ENCODE results near the gene LPAR1. TPM values are rescaled to one million over a fixed set of nuclear protein-coding genes. Genes with fewer than 3 reads are reported as not detected.

The LPAR1 gene
- total RNA-seq, 2 donors from 2014 or later: 5.0 to 5.9 TPM

DNA sequence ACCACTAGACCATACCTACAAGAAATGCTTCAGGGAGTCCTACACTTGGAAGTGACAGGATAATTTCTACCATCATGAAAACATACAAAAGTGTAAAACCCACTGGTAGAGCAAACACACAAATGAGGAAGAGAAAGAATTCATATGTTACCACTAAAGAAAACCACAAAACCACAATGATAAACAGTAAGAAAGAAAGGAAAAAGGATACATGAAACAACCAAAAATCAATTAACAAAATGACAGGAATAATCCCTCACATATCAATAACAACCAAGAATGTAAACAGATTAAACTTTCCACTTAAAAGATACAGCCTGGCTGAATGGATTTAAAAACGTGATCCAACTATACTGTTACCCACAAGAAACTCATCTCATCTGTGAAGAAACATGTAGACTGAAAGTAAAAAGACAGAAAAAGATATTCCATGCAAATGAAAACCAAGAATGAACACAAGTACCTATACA, 83.4 kb downstream of the LPAR1 start:
- H3K27me3 Mint-ChIP-seq (ENCODE audit: insufficient read depth): no peaks in the 10 kb centered on the region
- Histone ChIP-seq H3K9ac (ENCODE audit: extremely low read depth, low read length, poor library complexity, severe bottlenecking) (no peak overlapping the region), H3K27me3 (ENCODE audit: control insufficient read depth, insufficient read depth, low read length, poor library complexity, severe bottlenecking) (no peaks in the 10 kb centered on the region), H3K4me3 (ENCODE audit: low read length) (peak overlapping the region; percentile 1), H3K4me1 (ENCODE audit: control insufficient read depth, insufficient read depth, low read length) (no peaks in the 10 kb centered on the region), H3K9me3 (ENCODE audit: control insufficient read depth, low read length) (peaks cover 22% of the 10 kb centered on the region), H3K27ac (ENCODE audit: low read depth, low read length) (no peak overlapping the region), H3K36me3 (ENCODE audit: control insufficient read depth, insufficient read depth, low read length) (no peaks in the 10 kb centered on the region)
- TF ChIP-seq, protein P1, sequence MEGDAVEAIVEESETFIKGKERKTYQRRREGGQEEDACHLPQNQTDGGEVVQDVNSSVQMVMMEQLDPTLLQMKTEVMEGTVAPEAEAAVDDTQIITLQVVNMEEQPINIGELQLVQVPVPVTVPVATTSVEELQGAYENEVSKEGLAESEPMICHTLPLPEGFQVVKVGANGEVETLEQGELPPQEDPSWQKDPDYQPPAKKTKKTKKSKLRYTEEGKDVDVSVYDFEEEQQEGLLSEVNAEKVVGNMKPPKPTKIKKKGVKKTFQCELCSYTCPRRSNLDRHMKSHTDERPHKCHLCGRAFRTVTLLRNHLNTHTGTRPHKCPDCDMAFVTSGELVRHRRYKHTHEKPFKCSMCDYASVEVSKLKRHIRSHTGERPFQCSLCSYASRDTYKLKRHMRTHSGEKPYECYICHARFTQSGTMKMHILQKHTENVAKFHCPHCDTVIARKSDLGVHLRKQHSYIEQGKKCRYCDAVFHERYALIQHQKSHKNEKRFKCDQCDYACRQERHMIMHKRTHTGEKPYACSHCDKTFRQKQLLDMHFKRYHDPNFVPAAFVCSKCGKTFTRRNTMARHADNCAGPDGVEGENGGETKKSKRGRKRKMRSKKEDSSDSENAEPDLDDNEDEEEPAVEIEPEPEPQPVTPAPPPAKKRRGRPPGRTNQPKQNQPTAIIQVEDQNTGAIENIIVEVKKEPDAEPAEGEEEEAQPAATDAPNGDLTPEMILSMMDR (conservative IDR thresholded peaks at IDR 0.05): no peak
- H3K36me3 Mint-ChIP-seq (ENCODE audit: low read depth): peaks cover 15% of the 10 kb centered on the region
- H3K4me1 Mint-ChIP-seq: peaks cover 6% of the 10 kb centered on the region
- WGBS, 2 experiments (ENCODE audit: insufficient coverage in 1 of 2, insufficient read length in 1 of 2): 76% methylated on average over 1 of the region's 1 CpG; no CpG with 5 or more reads in 1 of the 2 experiments
- H3K4me3 Mint-ChIP-seq: no peak overlapping the region
- no peak overlapping the region for H3K27ac Mint-ChIP-seq
- H3K9me3 Mint-ChIP-seq: peaks cover 16% of the 10 kb centered on the region
- DNase-seq: no peak

DNA sequence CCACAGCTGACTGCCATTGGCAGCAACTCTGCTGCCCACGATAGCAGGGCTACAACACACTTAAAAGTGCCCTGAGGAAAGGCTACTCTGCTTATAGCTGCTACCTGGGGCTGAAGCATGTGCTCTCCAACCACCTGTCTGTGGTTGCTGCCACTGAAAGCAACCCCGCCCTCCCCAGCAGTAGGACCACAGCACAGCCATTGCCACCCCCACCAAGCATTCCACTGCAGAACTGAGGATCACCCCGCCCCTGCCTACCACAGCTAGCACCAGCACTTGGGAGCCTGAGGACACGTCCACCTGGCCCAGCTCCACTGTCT, 85.8 kb downstream of the LPAR1 start:
- no peak overlapping the region for H3K27ac Mint-ChIP-seq

DNA sequence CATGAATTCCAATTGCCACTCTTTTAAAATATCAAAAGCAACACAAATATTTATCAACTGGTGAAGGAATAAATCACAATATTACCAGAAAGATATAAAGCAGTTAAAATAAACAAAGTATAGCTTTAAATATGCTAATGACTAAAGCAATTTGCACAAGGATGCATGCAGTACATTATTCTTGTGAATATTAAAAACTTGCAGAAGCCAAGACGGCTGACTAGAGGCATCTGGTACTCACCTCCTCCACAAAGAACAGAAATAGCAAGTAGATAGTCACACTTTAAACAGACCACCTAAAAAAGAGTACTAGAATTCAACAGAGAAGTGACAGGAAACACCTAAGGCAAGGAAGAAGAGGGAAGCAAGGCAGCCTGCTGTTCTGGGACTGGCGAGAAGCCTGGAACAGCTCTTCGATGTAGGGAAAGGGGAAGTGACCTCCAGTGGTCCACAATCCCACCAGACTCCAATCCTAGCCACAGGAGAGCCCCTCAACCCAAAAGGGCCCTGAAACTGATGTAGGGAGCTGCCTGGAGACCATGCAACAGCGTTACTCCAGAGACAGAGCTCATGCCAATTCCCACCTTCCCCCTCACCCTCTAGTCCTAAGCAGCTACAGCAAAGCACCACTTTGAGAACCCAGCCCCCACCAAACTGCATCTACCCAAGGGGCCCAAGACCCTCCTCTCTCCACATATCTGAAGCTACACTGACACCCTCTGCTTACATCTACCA, 86.3 kb downstream of the LPAR1 start:
- no peak overlapping the region for H3K27ac ChIP-seq (ENCODE audit: low read depth, low read length)
- H3K36me3 ChIP-seq (ENCODE audit: control insufficient read depth, insufficient read depth, low read length): no peaks in the 10 kb centered on the region
- TF ChIP-seq, protein P1 (conservative IDR thresholded peaks at IDR 0.05): no peak
- H3K27me3 Mint-ChIP-seq (ENCODE audit: insufficient read depth): no peaks in the 10 kb centered on the region
- peaks cover 8% of the 10 kb centered on the region for H3K9me3 ChIP-seq (ENCODE audit: control insufficient read depth, low read length)
- DNase-seq: no peak
- peaks cover 6% of the 10 kb centered on the region for H3K4me1 Mint-ChIP-seq
- no peaks in the 10 kb centered on the region for H3K27me3 ChIP-seq (ENCODE audit: control insufficient read depth, insufficient read depth, low read length, poor library complexity, severe bottlenecking)
- no peaks in the 10 kb centered on the region for H3K9me3 Mint-ChIP-seq
- no peak overlapping the region for H3K9ac ChIP-seq (ENCODE audit: extremely low read depth, low read length, poor library complexity, severe bottlenecking)
- 85% methylated on average over 4 of the region's 4 CpGs; no CpG with 5 or more reads in 1 of the 2 experiments for WGBS, 2 experiments (ENCODE audit: insufficient coverage in 1 of 2, insufficient read length in 1 of 2)
- no peak overlapping the region for H3K4me3 ChIP-seq (ENCODE audit: low read length)
- no peak overlapping the region for H3K4me3 Mint-ChIP-seq
- H3K4me1 ChIP-seq (ENCODE audit: control insufficient read depth, insufficient read depth, low read length): no peaks in the 10 kb centered on the region
- no peak overlapping the region for H3K27ac Mint-ChIP-seq
- peaks cover 2% of the 10 kb centered on the region for H3K36me3 Mint-ChIP-seq (ENCODE audit: low read depth)

More for the DNA sequence above, 85.8 kb downstream of the LPAR1 start:
- Histone ChIP-seq H3K9ac (ENCODE audit: extremely low read depth, low read length, poor library complexity, severe bottlenecking) (no peak overlapping the region), H3K4me1 (ENCODE audit: control insufficient read depth, insufficient read depth, low read length) (no peaks in the 10 kb centered on the region), H3K27me3 (ENCODE audit: control insufficient read depth, insufficient read depth, low read length, poor library complexity, severe bottlenecking) (no peaks in the 10 kb centered on the region), H3K4me3 (ENCODE audit: low read length) (no peak overlapping the region), H3K9me3 (ENCODE audit: control insufficient read depth, low read length) (peaks cover 9% of the 10 kb centered on the region), H3K36me3 (ENCODE audit: control insufficient read depth, insufficient read depth, low read length) (no peaks in the 10 kb centered on the region), H3K27ac (ENCODE audit: low read depth, low read length) (no peak overlapping the region)
- Mint-ChIP-seq H3K36me3 (ENCODE audit: low read depth) (peaks cover 2% of the 10 kb centered on the region), H3K9me3 (peaks cover 2% of the 10 kb centered on the region), H3K27me3 (ENCODE audit: insufficient read depth) (no peaks in the 10 kb centered on the region), H3K4me3 (no peak overlapping the region), H3K4me1 (peaks cover 6% of the 10 kb centered on the region)
- WGBS, 2 experiments (ENCODE audit: insufficient coverage in 1 of 2, insufficient read length in 1 of 2): 88% methylated on average over 4 of the region's 4 CpGs; no CpG with 5 or more reads in 1 of the 2 experiments
- TF ChIP-seq, protein P1 (conservative IDR thresholded peaks at IDR 0.05): no peak
- DNase-seq: no peak

All from endodermal cell (in vitro differentiated cells).